H1 (cell line): Measurements from ENCODE around the gene OR4N2. TPM values are rescaled to one million over a fixed set of nuclear protein-coding genes. Genes with fewer than 3 reads are reported as not detected.
"Not testable (repeated sequence)": the region's sequence is repeated elsewhere in the genome, so short reads cannot be mapped to it uniquely, and the experiment has no call there.

Experiments used
- CTCF ChIA-PET: fragments of 300-600 bp; sonication (Branson Sonifier 250); formaldehyde crosslinking; loops from one replicate; lab custom pipeline; 2021; ENCODE audit not compliant: partially characterized antibody; lab: Charles Lee
- POLR2A ChIA-PET: fragments of 300-600 bp; sonication (Branson Sonifier 250); formaldehyde crosslinking; loops from one replicate; lab custom pipeline; 2021; ENCODE audit warnings: inconsistent platforms; ENCODE audit not compliant: partially characterized antibody; lab: Charles Lee
- DNase-seq, 2 experiments: peaks; one replicate each; pipeline versions ENCODE4 v3.0.0 to v3.0.0-alpha.2; 2010 to 2022; ENCODE audit warnings: low spot score in 2 of 2, low read depth in 1 of 2, mixed read lengths in 1 of 2
- FAIRE-seq: peaks from 2 replicates; lab custom pipeline; 2011; peaks lifted over from hg19 to GRCh38; lab: Jason Lieb, UNC
- H2AFZ ChIP-seq: 2 replicates; pipeline ENCODE4 v1.8.1; 2012; ENCODE audit warnings: low read length, inconsistent platforms
- H2AK5ac ChIP-seq: 2 replicates; pipeline ENCODE4 v1.6.1; 2013; ENCODE audit warnings: low read depth, low read length
- H2BK120ac ChIP-seq: replicated peaks from 2 replicates; pipeline ENCODE3; 2013; ENCODE audit warnings: low read depth, low read length, inconsistent platforms
- H2BK12ac ChIP-seq: 2 replicates; pipeline ENCODE4 v1.6.1; 2013; ENCODE audit warnings: low read depth, low read length
- H2BK15ac ChIP-seq: 2 replicates; pipeline ENCODE4 v1.6.1; 2013; ENCODE audit warnings: low read length
- H2BK20ac ChIP-seq: 2 replicates; pipeline ENCODE4 v1.6.1; 2013; ENCODE audit warnings: low read length
- H2BK5ac ChIP-seq: 2 replicates; pipeline ENCODE4 v1.6.1; 2013; ENCODE audit warnings: low read depth, low read length
- H3K14ac ChIP-seq: 2 replicates; pipeline ENCODE4 v1.6.1; 2013; ENCODE audit warnings: inconsistent platforms; ENCODE audit not compliant: insufficient read length
- H3K18ac ChIP-seq: 2 replicates; pipeline ENCODE4 v1.6.1; 2013; ENCODE audit warnings: low read length; ENCODE audit errors: extremely low read depth
- H3K23ac ChIP-seq: 2 replicates; pipeline ENCODE4 v1.6.1; 2013; ENCODE audit warnings: inconsistent platforms; ENCODE audit not compliant: insufficient read length
- H3K23me2 ChIP-seq: 2 replicates; pipeline ENCODE4 v1.6.1; 2013; ENCODE audit warnings: low read depth, low read length
- H3K27ac ChIP-seq: 2 replicates; pipeline ENCODE4 v1.6.1; 2011; ENCODE audit warnings: low read depth, low read length, inconsistent platforms
- H3K27me3 ChIP-seq, 4 experiments: replicated peaks in 1 of 4; 1 replicate in 1 of 4; 2 replicates in 3 of 4; pipeline versions ENCODE4 v1.6.1 to v1.8.1; 2011 to 2013; ENCODE audit warnings: low read length in 3 of 4, mild to moderate bottlenecking in 3 of 4, inconsistent platforms in 2 of 4, mixed read lengths in 2 of 4, moderate library complexity in 1 of 4; ENCODE audit not compliant: control insufficient read depth in 3 of 4, insufficient read depth in 3 of 4; ENCODE audit errors: extremely low read depth in 1 of 4
- H3K36me3 ChIP-seq, 4 experiments: 2 replicates each; pipeline versions ENCODE4 v1.6.1 to v1.8.1; 2011 to 2013; ENCODE audit warnings: mild to moderate bottlenecking in 4 of 4, low read length in 3 of 4, moderate library complexity in 2 of 4, control low read depth in 1 of 4, inconsistent platforms in 1 of 4; ENCODE audit not compliant: insufficient read depth in 4 of 4, control insufficient read depth in 2 of 4
- H3K4ac ChIP-seq: replicated peaks from 2 replicates; pipeline ENCODE3; 2013; ENCODE audit warnings: low read length, low read depth, mixed read lengths, inconsistent platforms; ENCODE audit not compliant: insufficient read length
- H3K4me1 ChIP-seq, 4 experiments: replicated peaks in 1 of 4; 1 replicate in 1 of 4; 2 replicates in 3 of 4; pipeline versions ENCODE4 v1.6.1 to v1.8.1; 2011 to 2013; ENCODE audit warnings: low read length in 3 of 4, inconsistent platforms in 2 of 4, mixed read lengths in 1 of 4; ENCODE audit not compliant: insufficient read depth in 4 of 4, control insufficient read depth in 3 of 4
- H3K4me2 ChIP-seq, 2 experiments: 2 replicates each; pipeline versions ENCODE4 v1.6.1 to v1.8.1; 2011 to 2013; ENCODE audit warnings: low read depth in 2 of 2, low read length in 2 of 2, control low read depth in 1 of 2, inconsistent platforms in 1 of 2, mild to moderate bottlenecking in 1 of 2; ENCODE audit not compliant: insufficient read depth in 1 of 2
- H3K4me3 ChIP-seq, 4 experiments: fragments of 200-600, 300-600 bp in 1 of 4; sonication (generic), shearing (Covaris generic), sonication (Bioruptor Twin) in 1 of 4; 2 replicates each; pipeline versions ENCODE4 v1.5.1 to v1.8.1; 2011 to 2016; ENCODE audit warnings: low read length in 4 of 4, low read depth in 3 of 4, control low read depth in 2 of 4, inconsistent platforms in 2 of 4, mild to moderate bottlenecking in 2 of 4, mixed read lengths in 1 of 4, moderate library complexity in 1 of 4; ENCODE audit not compliant: insufficient read depth in 2 of 4; ENCODE audit errors: extremely low read depth in 1 of 4
- H3K56ac ChIP-seq: replicated peaks from 2 replicates; pipeline ENCODE3; 2013; ENCODE audit warnings: low read depth, mild to moderate bottlenecking, mixed read lengths, low read length, inconsistent platforms; ENCODE audit not compliant: insufficient read length
- H3K79me1 ChIP-seq: 2 replicates; pipeline ENCODE4 v1.6.1; 2013; ENCODE audit warnings: low read depth, low read length, control low read depth
- H3K79me2 ChIP-seq, 2 experiments: 2 replicates each; pipeline versions ENCODE4 v1.6.1 to v1.8.1; 2012 to 2013; ENCODE audit warnings: low read length in 2 of 2, mild to moderate bottlenecking in 2 of 2, inconsistent platforms in 1 of 2; ENCODE audit not compliant: insufficient read depth in 2 of 2, control insufficient read depth in 1 of 2
- H3K9ac ChIP-seq, 4 experiments: replicated peaks in 1 of 4; 1 replicate in 1 of 4; 2 replicates in 3 of 4; pipeline versions ENCODE4 v1.6.1 to v1.8.1; 2011 to 2013; ENCODE audit warnings: low read depth in 3 of 4, low read length in 3 of 4, control low read depth in 2 of 4, mild to moderate bottlenecking in 2 of 4, moderate library complexity in 2 of 4, inconsistent platforms in 1 of 4; ENCODE audit errors: extremely low read depth in 1 of 4
- H3K9me3 ChIP-seq, 2 experiments: 2 replicates each; pipeline versions ENCODE4 v1.6.1 to v1.8.1; 2012 to 2013; ENCODE audit warnings: mild to moderate bottlenecking in 2 of 2, moderate library complexity in 2 of 2, control low read depth in 1 of 2, inconsistent platforms in 1 of 2, low read depth in 1 of 2, low read length in 1 of 2, mixed read lengths in 1 of 2; ENCODE audit not compliant: insufficient read depth in 2 of 2
- H4K20me1 ChIP-seq, 2 experiments: replicated peaks in 1 of 2; 2 replicates each; pipeline versions ENCODE3 to v1.8.1; 2011 to 2013; ENCODE audit warnings: inconsistent platforms in 2 of 2, low read length in 2 of 2, mild to moderate bottlenecking in 1 of 2; ENCODE audit not compliant: insufficient read depth in 2 of 2, control insufficient read depth in 1 of 2
- H4K5ac ChIP-seq: 2 replicates; pipeline ENCODE4 v1.6.1; 2013; ENCODE audit warnings: low read length, low read depth, mixed read lengths, inconsistent platforms; ENCODE audit not compliant: insufficient read length
- H4K8ac ChIP-seq: 2 replicates; pipeline ENCODE4 v1.8.0; 2013; ENCODE audit warnings: mild to moderate bottlenecking, moderate library complexity, low read length, inconsistent platforms; ENCODE audit not compliant: insufficient read depth; ENCODE audit errors: extremely low read depth
- H4K91ac ChIP-seq: replicated peaks from 2 replicates; pipeline ENCODE3; 2013; ENCODE audit warnings: low read length, mixed read lengths, inconsistent platforms; ENCODE audit not compliant: insufficient read length
- WGBS, 2 experiments: shearing (Covaris generic) in 1 of 2; methylation state at CpG; one replicate each; pipeline versions ENCODE4 v1.1.6 to v1.1.7; 2013 to 2015; ENCODE audit warnings: low lambda C conversion rate in 2 of 2, mixed read lengths in 2 of 2, inconsistent platforms in 1 of 2, low coverage in 1 of 2, missing lambda C conversion rate in 1 of 2; ENCODE audit not compliant: insufficient replicate concordance in 2 of 2, insufficient coverage in 1 of 2, insufficient read length in 1 of 2; ENCODE audit errors: extremely low coverage in 1 of 2, missing lambda C conversion rate in 1 of 2; 5-methylcytosine and 5-hydroxymethylcytosine counted together
- polyA plus RNA-seq, 7 experiments: library from polyadenylated mRNA; depleted of rRNA in 3 of 7; stranded (reverse) in 5 of 7; unstranded in 2 of 7; fragments of >200 nt in 5 of 7; fragments of 200-250 nt in 2 of 7; gene quantifications; 1 replicate in 5 of 7; 2 replicates in 1 of 7; 4 replicates in 1 of 7; pipeline versions ENCODE4 v1.2.1 to v1.2.3, GENCODE V29; 2011 to 2013; ENCODE audit warnings: missing spikeins in 2 of 7, mixed read lengths in 2 of 7
- total RNA-seq: library from RNA; stranded (reverse); fragmentation: NEBNext Ultra II Directional; extraction: Animal tissue kit (Norgen Biotek cat#: 25700); gene quantifications from 2 replicates; pipeline ENCODE4 v1.2.1, GENCODE V29; 2021

Gene OR4N2
- total and polyA plus RNA-seq, 2 of the 8 experiments (the other 6 are each of a cell fraction or from before 2014, with no cell fraction given): not detected

DNA sequence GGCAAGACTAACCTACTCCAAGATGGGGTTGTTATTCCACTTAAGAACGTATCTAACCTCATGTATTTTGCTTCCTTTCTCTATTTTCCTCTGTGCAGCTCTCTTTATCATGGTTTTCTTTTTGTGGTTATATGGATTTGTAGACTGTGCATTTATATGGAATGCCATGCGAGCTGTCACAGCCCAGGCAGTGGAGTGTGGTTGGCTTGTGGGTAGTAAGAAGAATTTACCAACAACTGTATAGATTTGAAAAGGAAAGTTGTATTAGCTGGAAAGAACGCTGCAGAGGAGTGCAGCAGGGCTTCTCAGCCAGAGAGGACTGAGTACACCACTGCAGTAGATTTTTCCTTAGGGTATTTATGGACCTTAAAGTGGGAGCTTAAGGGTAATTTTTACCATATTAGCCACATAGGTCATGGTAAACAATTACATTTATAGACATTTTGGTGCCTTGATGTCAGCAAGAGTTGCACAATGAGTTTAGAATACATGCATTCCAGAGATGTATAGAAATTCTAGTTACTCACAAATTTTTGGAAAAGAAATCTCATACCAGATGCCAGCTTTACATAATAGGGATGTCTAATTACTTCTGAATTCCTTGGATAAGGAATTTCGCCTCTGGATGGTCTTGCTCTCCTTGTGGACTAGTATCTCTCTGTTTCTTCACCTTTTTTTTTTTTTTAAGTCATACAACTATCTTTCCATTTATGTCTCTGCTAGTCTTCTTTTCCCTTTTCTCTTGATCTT is 9.8 kb downstream of the OR4N2 start:
- H3K36me3 ChIP-seq, H2BK12ac ChIP-seq, CTCF ChIA-PET, H2BK120ac ChIP-seq, H2AFZ ChIP-seq, H3K23ac ChIP-seq, H3K4me2 ChIP-seq, H4K91ac ChIP-seq, H4K20me1 ChIP-seq, H3K4me1 ChIP-seq, H3K9ac ChIP-seq, H3K4me3 ChIP-seq, H3K23me2 ChIP-seq, H4K5ac ChIP-seq, FAIRE-seq, DNase-seq, H2BK5ac ChIP-seq, H3K4ac ChIP-seq, H3K14ac ChIP-seq, H3K56ac ChIP-seq, H3K18ac ChIP-seq, H4K8ac ChIP-seq, POLR2A ChIA-PET, H3K79me2 ChIP-seq, H3K79me1 ChIP-seq, H2AK5ac ChIP-seq, H3K27me3 ChIP-seq, H2BK15ac ChIP-seq, H2BK20ac ChIP-seq, H3K27ac ChIP-seq: not testable (repeated sequence)
- peaks cover 7 to 12% of the 10 kb centered on the region in 2 experiments; a peak in 2 of 4 replicates for H3K9me3 ChIP-seq
- 69% methylated on average over 4 of the region's 4 CpGs; no CpG with 5 or more reads in 1 of the 2 experiments for WGBS, 2 experiments

DNA sequence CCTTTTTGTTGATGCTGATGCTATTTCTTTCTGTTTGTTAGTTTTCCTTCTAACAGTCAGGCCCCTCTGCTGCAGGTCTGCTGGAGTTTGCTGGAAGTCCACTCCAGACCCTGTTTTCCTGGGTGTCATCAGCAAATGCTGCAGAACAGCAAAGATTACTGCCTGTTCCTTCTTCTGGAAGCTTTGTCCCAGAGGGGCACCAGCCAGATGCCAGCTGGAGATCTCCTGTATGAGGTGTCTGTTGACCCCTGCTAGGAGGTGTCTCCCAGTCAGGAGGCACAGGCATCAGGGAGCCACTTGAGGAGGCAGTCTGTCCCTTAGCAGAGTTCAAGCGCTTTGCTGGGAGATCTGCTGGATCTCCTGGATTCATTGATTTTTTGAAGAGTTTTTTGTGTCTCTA is 16.3 kb downstream of the OR4N2 start:
- H3K14ac ChIP-seq, H3K56ac ChIP-seq, H3K79me1 ChIP-seq, H3K23me2 ChIP-seq, H3K4me2 ChIP-seq, POLR2A ChIA-PET, H2BK5ac ChIP-seq, H3K36me3 ChIP-seq, H2AK5ac ChIP-seq, H4K91ac ChIP-seq, H2BK20ac ChIP-seq, H2BK12ac ChIP-seq, H3K4me1 ChIP-seq, H2BK15ac ChIP-seq, H2BK120ac ChIP-seq, H4K8ac ChIP-seq, H3K27me3 ChIP-seq, FAIRE-seq, H3K18ac ChIP-seq, H3K23ac ChIP-seq, H3K27ac ChIP-seq, H2AFZ ChIP-seq, DNase-seq, H3K4ac ChIP-seq, H4K20me1 ChIP-seq, H3K9ac ChIP-seq, H4K5ac ChIP-seq, H3K4me3 ChIP-seq, CTCF ChIA-PET, H3K79me2 ChIP-seq: not testable (repeated sequence)
- WGBS, 2 experiments: 7% methylated on average over 1 of the region's 1 CpG; no CpG with 5 or more reads in 1 of the 2 experiments
- H3K9me3 ChIP-seq: peaks cover 8 to 25% of the 10 kb centered on the region in 2 experiments; a peak in 2 of 4 replicates
